ENCODE measurements around the gene CCDC78. TPM values are rescaled to one million over a fixed set of nuclear protein-coding genes. Genes with fewer than 3 reads are reported as not detected.

The CCDC78 gene
- polyA plus RNA-seq, 1 experiment, result 2.4 TPM

GRCh38 chr16:752007-752312, 25.7 kb upstream of the CCDC78 start:
- no peak for TF ChIP-seq CTCF (IDR thresholded peaks at IDR 0.05; ENCODE audit: insufficient read depth, low read depth, low read length)
- no peak overlapping the region for H3K4me3 ChIP-seq (ENCODE audit: low read depth, low read length)
- no peak for DNase-seq (ENCODE audit: low read depth)
- CTCF ChIA-PET, result interaction anchor here (1.2 to 2.3 kb wide), 3 partner anchors 9 to 34 kb away, joined by 3 to 11 read pairs (median 4); partner anchors contain the start of gene MSLN
- H3K27me3 ChIP-seq (ENCODE audit: control insufficient read depth, insufficient read depth, low read length), result 0 out of 2 replicates have a peak, but pooled peaks cover 3% of the 10 kb centered on the region
- POLR2A ChIA-PET, result no interaction called here
- no peaks in the 10 kb centered on the region for H3K36me3 ChIP-seq (ENCODE audit: control insufficient read depth, insufficient read depth, low read length)

- no peak overlapping the region for H3K4me3 ChIP-seq (ENCODE audit: low read depth, low read length)
- no peak for TF ChIP-seq CTCF (IDR thresholded peaks at IDR 0.05; ENCODE audit: insufficient read depth, low read depth, low read length)
- CTCF ChIA-PET, result interaction anchor here (0.5 to 2.7 kb wide), 6 partner anchors 8 to 38 kb away, joined by 3 to 12 read pairs (median 4); partner anchors contain the start of genes CIAO3 and MSLN
- DNase-seq (ENCODE audit: low read depth), result no peak
- POLR2A ChIA-PET, result no interaction called here
- 0 out of 2 replicates have a peak, but pooled peaks cover 3% of the 10 kb centered on the region for H3K27me3 ChIP-seq (ENCODE audit: control insufficient read depth, insufficient read depth, low read length)
- H3K36me3 ChIP-seq (ENCODE audit: control insufficient read depth, insufficient read depth, low read length), result no peaks in the 10 kb centered on the region
These were observed 25.1 kb upstream of the CCDC78 start for GRCh38 chr16:751152-752006.

GRCh38 chr16:750485-750884, 24.2 kb upstream of the CCDC78 start:
- ChIA-PET CTCF (interaction anchor here (0.5 to 2.7 kb wide), 4 partner anchors 10 to 40 kb away, joined by 3 to 12 read pairs (median 7); partner anchors contain the start of gene CIAO3), POLR2A (no interaction called here)
- Histone ChIP-seq H3K36me3 (ENCODE audit: control insufficient read depth, insufficient read depth, low read length) (no peaks in the 10 kb centered on the region), H3K4me3 (ENCODE audit: low read depth, low read length) (no peak overlapping the region), H3K27me3 (ENCODE audit: control insufficient read depth, insufficient read depth, low read length) (0 out of 2 replicates have a peak, but pooled peaks cover 3% of the 10 kb centered on the region)
- TF ChIP-seq CTCF (IDR thresholded peaks at IDR 0.05; ENCODE audit: insufficient read depth, low read depth, low read length), result no peak
- DNase-seq (ENCODE audit: low read depth), result no peak

GRCh38 chr16:749010-749409, 22.8 kb upstream of the CCDC78 start:
- DNase-seq (ENCODE audit: low read depth), result peak; percentile 73
- no peak overlapping the region for H3K4me3 ChIP-seq (ENCODE audit: low read depth, low read length)
- 0 out of 2 replicates have a peak, but pooled peaks cover 3% of the 10 kb centered on the region for H3K27me3 ChIP-seq (ENCODE audit: control insufficient read depth, insufficient read depth, low read length)
- ChIA-PET POLR2A (interaction anchor here (0.7 kb wide), 1 partner anchor 13 kb away, joined by 3 read pairs; no protein-coding TSS in a partner anchor), CTCF (interaction anchor here (0.8 to 2.7 kb wide), 5 partner anchors 8 to 37 kb away, joined by 3 to 12 read pairs (median 4); partner anchors contain the start of genes CIAO3 and MSLN)
- TF ChIP-seq CTCF (IDR thresholded peaks at IDR 0.05; ENCODE audit: insufficient read depth, low read depth, low read length), result no peak
- no peaks in the 10 kb centered on the region for H3K36me3 ChIP-seq (ENCODE audit: control insufficient read depth, insufficient read depth, low read length)

- Histone ChIP-seq H3K4me3 (ENCODE audit: low read depth, low read length) (no peak overlapping the region), H3K36me3 (ENCODE audit: control insufficient read depth, insufficient read depth, low read length) (no peaks in the 10 kb centered on the region), H3K27me3 (ENCODE audit: control insufficient read depth, insufficient read depth, low read length) (no peaks in the 10 kb centered on the region)
- ChIA-PET CTCF (interaction anchor here (0.8 to 1.7 kb wide), 3 partner anchors 13 to 38 kb away, joined by 3 to 5 read pairs (median 4); partner anchors contain the start of gene MSLN), POLR2A (no interaction called here)
- TF ChIP-seq CTCF (IDR thresholded peaks at IDR 0.05; ENCODE audit: insufficient read depth, low read depth, low read length), result no peak
- no peak for DNase-seq (ENCODE audit: low read depth)
These were observed 21.9 kb upstream of the CCDC78 start for GRCh38 chr16:747978-748746.
